ENCODE data around the gene KICS2.

The KICS2 gene

DNA sequence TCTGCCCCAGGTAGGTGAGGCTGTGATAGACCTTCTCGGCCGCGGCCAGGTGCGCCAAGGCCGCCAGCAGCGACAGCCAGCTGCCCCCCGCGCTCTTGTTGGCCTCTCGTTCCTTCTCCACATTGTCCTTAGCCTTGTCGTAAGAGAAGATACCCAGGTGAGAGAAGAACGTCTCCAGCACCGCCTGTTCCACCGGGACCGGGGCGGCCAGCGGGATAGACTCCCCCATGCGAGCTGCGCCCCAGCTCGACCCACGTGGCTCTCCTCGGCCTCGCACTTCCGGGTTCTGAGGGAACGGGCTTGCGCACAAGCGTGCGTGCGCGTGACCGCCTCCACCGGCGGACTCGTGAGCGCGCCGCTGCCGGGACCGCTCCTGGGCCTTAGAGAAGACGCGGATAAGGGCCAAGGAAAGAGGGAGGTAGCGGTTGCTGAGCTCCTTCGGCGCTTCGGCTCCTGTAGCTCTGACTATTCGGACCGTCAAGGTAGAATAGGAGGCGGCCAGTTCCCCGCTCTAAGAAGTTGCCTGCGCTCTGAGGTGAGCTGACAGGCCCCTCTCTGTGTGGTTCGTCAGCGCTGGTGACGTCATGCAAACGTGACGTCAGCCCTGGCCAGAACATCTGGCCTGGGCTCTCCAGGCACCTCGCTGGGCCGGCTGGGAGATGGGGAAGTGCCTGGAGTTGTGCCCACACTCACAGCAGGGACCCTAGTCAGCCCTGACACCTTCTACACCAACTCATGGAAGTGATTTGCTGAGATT, at the start of gene KICS2:
Gene KICS2, minus strand, starts transcription at position 288 of the 757 bp plus-strand sequence. Its CDS starts 59 bp downstream, at position 229.
- peak within 1 kb of the TSS; percentile 98 for H3K27ac Mint-ChIP-seq
- peak within 1 kb of the TSS; percentile 95 for H3K4me3 Mint-ChIP-seq
- peaks cover 24% of the 10 kb centered on the region for H3K4me1 Mint-ChIP-seq
- H3K9me3 Mint-ChIP-seq: no peaks in the 10 kb centered on the region
- ATAC-seq (peak; percentile 98), DNase-seq (ENCODE audit: low spot score in 2 of 2) (peak; percentile 85 to 93)
- peaks cover 14% of the 10 kb centered on the region for H3K36me3 Mint-ChIP-seq

DNA sequence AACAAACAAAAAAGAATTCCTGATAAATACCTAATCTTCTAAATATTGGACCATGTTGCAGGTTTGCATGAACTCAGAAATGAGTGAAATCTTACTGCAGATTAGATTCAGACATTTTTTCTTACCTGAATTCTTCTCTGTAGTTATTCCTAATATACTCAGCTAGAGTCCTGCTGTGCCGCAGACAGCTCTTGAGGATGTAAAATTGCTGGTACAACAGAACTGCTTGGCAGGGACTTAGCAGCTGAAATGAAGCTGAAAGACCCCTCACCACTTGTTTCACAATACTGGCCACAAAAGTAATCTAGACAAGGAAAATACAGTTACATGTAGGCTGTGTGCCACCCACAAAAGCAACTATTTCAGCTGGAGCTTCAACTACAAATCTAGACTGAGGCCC, 48.3 kb upstream of the KICS2 start:
- H3K27ac Mint-ChIP-seq: no peak overlapping the region
- no peaks in the 10 kb centered on the region for H3K36me3 Mint-ChIP-seq
- ATAC-seq: no peak
- no peaks in the 10 kb centered on the region for H3K9me3 Mint-ChIP-seq
- no peak for DNase-seq (ENCODE audit: low spot score in 2 of 2)
- no peak overlapping the region for H3K4me3 Mint-ChIP-seq
- H3K4me1 Mint-ChIP-seq: no peaks in the 10 kb centered on the region

DNA sequence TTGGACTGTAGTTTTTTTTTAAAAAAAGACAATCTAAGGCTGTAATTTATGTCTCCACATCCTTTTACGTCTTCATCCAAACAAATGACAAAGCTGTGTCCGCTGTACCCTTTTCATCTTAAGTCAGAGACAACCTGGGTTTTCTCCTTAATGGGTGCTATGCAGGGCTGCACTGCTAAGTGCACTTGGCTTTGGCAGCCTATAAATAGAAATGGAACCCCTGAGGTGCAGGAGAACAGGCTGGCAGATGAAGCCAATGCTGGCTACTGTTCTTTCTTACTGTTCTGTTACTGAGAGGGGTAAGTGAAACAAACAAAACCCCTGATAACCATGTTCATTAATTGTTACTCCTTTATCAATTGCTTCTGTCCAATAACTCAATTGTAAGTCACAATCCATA, 47.1 kb upstream of the KICS2 start:
- Mint-ChIP-seq H3K36me3 (no peaks in the 10 kb centered on the region), H3K4me3 (no peak overlapping the region), H3K27ac (no peak overlapping the region), H3K9me3 (no peaks in the 10 kb centered on the region), H3K4me1 (no peaks in the 10 kb centered on the region)
- ATAC-seq: no peak
- DNase-seq (ENCODE audit: low spot score in 2 of 2): no peak

DNA sequence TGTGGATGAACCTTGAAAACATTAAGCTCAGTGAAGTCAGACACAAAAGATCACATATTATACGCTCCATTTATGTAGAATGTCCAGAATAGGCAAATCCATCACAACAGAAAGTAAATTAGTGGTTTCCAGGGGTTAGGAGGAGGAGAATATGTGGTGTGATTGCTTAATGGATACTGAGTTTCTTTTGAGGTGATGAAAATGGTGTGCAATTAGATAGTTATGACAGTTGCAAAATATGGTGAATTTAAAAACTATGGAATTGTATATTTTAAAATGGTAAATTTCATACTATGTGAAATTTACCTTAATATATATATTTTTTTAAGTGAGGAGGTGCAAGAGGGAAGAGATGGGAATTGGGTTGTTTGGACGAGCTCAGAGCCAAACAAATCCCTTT, 46.3 kb upstream of the KICS2 start:
- H3K9me3 Mint-ChIP-seq: no peaks in the 10 kb centered on the region
- H3K36me3 Mint-ChIP-seq: no peaks in the 10 kb centered on the region
- no peak overlapping the region for H3K4me3 Mint-ChIP-seq
- ATAC-seq: no peak
- DNase-seq (ENCODE audit: low spot score in 2 of 2): no peak
- no peaks in the 10 kb centered on the region for H3K4me1 Mint-ChIP-seq
- H3K27ac Mint-ChIP-seq: no peak overlapping the region

DNA sequence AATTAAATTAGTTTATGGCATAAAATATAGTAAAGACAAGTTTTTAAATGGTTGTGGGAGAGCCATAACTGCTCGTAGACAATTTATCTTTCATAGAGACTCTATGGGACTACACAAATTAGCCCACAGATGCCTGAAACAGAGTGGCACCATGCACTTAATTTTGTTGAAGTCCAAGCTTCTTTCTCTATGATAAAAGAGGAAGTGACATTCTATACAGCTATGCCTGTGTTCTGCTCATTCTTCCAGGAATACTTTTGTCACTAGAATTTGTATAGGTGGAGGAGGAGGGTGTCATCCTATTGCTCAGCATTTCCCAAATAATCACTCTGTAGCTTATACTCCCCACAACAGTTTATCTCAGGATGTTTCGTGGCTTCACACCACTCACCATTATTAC, 43.7 kb upstream of the KICS2 start:
- H3K4me3 Mint-ChIP-seq: no peak overlapping the region
- ATAC-seq: peak; percentile 48
- no peaks in the 10 kb centered on the region for H3K36me3 Mint-ChIP-seq
- DNase-seq (ENCODE audit: low spot score in 2 of 2): no peak
- no peak overlapping the region for H3K27ac Mint-ChIP-seq
- no peaks in the 10 kb centered on the region for H3K4me1 Mint-ChIP-seq
- no peaks in the 10 kb centered on the region for H3K9me3 Mint-ChIP-seq

DNA sequence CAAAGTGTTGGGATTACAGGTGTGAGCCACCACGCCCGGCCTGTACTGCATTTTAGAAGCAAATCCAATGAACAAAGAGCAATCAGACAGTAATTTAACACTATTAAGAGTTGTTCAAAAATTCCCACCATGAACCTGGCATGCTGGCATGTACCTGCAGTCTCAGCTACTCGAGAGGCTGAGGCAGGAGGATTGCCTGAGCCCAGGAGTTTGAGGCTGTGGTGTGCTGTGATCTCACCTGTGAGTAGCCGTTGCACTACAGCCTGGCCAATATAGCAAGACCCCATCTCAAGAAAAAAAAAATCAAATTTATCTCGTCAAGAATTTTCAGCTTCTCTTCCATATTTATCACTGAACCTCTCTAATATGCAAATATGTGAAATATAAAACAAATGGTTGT, 39.7 kb upstream of the KICS2 start:
- Mint-ChIP-seq H3K4me3 (no peak overlapping the region), H3K36me3 (no peaks in the 10 kb centered on the region), H3K27ac (no peak overlapping the region), H3K4me1 (no peaks in the 10 kb centered on the region), H3K9me3 (no peaks in the 10 kb centered on the region)
- no peak for DNase-seq (ENCODE audit: low spot score in 2 of 2)
- no peak for ATAC-seq

DNA sequence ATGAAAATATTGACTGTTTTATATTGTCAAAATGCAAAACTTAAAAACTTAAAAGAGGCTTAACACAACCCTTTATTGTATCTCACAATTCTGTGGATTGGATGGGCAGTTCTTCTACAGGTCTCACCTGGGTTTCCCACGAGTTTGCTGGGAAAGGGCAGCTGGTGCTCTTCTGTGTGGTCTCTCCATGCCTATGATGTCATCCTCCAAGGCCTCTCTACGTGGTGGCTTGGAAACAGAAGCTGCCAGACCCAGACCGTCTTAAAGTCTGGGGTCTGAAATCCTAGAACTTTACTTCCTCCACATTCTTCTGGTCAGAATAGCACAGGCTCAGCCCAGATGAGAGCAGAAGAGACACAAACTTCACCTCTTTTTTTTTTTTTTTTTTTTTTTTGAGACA, 36.5 kb upstream of the KICS2 start:
- H3K27ac Mint-ChIP-seq: no peak overlapping the region
- no peak overlapping the region for H3K4me3 Mint-ChIP-seq
- H3K36me3 Mint-ChIP-seq: no peaks in the 10 kb centered on the region
- no peaks in the 10 kb centered on the region for H3K9me3 Mint-ChIP-seq
- DNase-seq (ENCODE audit: low spot score in 2 of 2): no peak
- no peaks in the 10 kb centered on the region for H3K4me1 Mint-ChIP-seq
- no peak for ATAC-seq

DNA sequence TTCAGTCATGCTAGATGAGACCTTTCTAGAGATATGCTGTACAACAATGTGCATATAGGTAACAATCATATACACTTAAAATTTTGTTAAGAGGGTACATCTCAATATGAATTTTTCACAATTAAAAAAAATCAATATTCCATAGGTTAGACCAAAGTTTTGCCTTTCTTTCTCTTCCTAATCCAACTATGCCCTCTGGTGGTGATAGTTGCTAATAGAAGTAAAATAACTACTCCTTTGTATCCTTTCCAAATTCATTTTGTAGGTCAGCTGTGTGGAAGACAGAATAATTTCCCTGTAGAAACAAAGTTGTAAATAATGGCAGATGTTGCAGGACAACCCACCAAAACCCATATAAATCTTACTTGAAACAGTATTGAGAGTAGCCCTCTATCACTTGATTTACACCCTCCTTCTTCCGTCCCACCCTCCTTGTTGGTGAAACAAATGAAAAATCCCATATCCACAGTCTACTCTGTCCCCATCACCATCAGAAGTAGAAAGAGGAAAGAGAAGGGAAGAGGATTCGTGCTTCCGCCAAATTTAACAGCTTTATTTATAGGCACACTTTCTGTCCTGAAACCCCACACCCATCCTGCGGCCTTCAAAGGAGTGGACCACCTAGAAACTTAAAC, 34.2 kb upstream of the KICS2 start:
- ATAC-seq (no peak), DNase-seq (ENCODE audit: low spot score in 2 of 2) (no peak)
- Mint-ChIP-seq H3K36me3 (no peaks in the 10 kb centered on the region), H3K27ac (peak overlapping the region; percentile 23), H3K9me3 (no peaks in the 10 kb centered on the region), H3K4me3 (no peak overlapping the region), H3K4me1 (no peaks in the 10 kb centered on the region)

DNA sequence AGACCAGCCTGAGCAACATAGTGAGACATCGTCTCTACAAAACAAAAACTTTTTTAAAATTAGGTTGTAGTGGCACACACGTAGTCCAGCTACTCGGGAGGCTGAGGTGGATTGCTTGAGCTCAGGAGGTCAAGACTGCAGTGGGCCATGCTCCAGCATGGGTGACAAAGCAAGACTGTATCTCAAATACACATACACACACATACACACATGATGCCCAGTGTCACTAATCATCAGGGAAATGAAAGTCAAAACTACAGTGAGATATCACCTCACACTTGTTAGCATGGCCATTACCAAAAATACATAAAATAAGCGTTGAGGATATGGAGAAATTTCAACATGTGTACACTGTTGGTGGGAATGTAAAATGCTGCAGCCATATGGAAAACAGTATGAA, 33.2 kb upstream of the KICS2 start:
- DNase-seq (ENCODE audit: low spot score in 2 of 2) (no peak), ATAC-seq (no peak)
- Mint-ChIP-seq H3K36me3 (no peaks in the 10 kb centered on the region), H3K9me3 (no peaks in the 10 kb centered on the region), H3K27ac (no peak overlapping the region), H3K4me3 (no peak overlapping the region), H3K4me1 (no peaks in the 10 kb centered on the region)

DNA sequence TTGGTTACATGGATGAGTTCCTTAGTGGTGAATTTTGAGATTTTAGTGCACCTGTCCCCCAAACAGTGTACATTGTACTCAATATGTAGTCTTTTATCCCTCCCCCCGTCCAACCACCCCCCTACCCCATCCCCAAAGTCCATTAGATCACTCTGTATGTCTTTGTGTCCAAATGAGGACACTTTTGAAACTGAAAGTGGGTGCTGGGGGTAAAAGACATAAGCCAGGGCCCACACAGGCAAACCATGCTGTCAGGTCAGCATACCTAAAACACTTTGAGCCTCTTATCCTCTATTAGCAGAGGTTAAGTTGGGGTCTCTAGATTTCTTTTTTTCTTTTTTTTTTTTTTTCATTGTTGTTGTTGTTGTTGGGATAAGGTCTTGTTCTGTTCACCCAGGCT, 31.3 kb upstream of the KICS2 start:
- Mint-ChIP-seq H3K36me3 (no peaks in the 10 kb centered on the region), H3K4me3 (no peak overlapping the region), H3K9me3 (no peaks in the 10 kb centered on the region), H3K4me1 (no peaks in the 10 kb centered on the region), H3K27ac (no peak overlapping the region)
- ATAC-seq: no peak
- no peak for DNase-seq (ENCODE audit: low spot score in 2 of 2)

DNA sequence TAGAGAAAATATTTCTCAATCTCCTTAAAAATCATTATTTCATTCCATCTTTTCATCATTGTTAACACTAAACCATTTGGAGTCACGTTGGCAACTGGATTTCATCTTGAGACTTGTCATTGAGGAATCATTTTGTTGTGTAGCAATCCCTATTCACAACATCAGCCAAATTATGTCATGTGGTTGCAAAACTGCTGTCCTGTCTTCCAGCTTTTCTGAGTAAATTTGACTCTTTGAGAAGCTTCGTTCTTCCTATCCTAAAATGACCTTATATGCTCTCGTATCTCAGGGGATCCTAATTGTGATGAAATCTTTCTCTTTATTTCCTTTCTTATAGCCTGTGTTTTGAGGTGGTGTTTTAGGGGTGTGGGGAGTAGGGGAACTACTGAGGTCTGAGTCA, 30.6 kb upstream of the KICS2 start:
- H3K4me1 Mint-ChIP-seq: no peaks in the 10 kb centered on the region
- no peak for DNase-seq (ENCODE audit: low spot score in 2 of 2)
- H3K27ac Mint-ChIP-seq: no peak overlapping the region
- no peak for ATAC-seq
- H3K9me3 Mint-ChIP-seq: no peaks in the 10 kb centered on the region
- no peak overlapping the region for H3K4me3 Mint-ChIP-seq
- H3K36me3 Mint-ChIP-seq: no peaks in the 10 kb centered on the region

DNA sequence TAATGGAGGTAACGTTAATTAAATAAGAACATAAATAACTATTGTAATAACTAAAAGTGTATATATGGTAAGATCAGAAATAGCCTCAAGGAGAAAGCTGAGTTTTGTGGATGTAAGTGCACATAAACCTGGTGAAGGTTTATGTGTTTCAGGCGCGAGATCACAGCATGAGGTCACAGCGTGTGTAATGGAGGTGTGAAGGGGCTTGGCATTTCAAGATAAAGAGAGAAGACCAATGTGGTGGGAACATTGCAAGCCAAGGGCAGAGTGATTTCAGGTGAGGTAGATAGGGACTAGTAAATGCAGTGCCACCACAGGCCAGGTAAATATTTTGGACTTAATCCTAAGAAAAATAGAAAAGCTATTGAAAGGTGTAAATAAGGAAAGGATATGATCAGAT, 21.7 kb upstream of the KICS2 start:
- Mint-ChIP-seq H3K27ac (no peak overlapping the region), H3K9me3 (no peaks in the 10 kb centered on the region), H3K4me1 (no peaks in the 10 kb centered on the region), H3K36me3 (no peaks in the 10 kb centered on the region), H3K4me3 (no peak overlapping the region)
- no peak for DNase-seq (ENCODE audit: low spot score in 2 of 2)
- no peak for ATAC-seq

DNA sequence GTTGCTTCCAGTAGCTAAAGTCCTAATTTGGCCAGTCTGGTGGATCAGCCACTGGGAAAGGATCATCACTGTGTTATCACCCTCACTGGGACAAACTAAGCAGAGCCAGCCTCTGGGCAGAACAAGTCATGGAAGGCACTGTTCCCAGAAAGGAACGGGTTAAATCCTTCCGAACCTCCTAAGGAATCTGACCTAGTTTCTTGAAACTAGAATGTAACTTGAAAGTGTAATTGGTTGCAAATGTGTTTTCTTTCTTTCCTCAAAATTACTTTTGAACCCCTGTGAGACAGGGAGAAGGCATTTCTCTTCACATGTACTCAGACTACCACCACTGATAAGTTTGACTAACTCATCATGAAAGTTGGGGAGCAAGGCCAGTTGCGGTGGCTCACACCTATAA, 18.7 kb upstream of the KICS2 start:
- no peaks in the 10 kb centered on the region for H3K4me1 Mint-ChIP-seq
- no peak for DNase-seq (ENCODE audit: low spot score in 2 of 2)
- ATAC-seq: no peak
- no peaks in the 10 kb centered on the region for H3K9me3 Mint-ChIP-seq
- H3K36me3 Mint-ChIP-seq: no peaks in the 10 kb centered on the region
- no peak overlapping the region for H3K27ac Mint-ChIP-seq
- no peak overlapping the region for H3K4me3 Mint-ChIP-seq

DNA sequence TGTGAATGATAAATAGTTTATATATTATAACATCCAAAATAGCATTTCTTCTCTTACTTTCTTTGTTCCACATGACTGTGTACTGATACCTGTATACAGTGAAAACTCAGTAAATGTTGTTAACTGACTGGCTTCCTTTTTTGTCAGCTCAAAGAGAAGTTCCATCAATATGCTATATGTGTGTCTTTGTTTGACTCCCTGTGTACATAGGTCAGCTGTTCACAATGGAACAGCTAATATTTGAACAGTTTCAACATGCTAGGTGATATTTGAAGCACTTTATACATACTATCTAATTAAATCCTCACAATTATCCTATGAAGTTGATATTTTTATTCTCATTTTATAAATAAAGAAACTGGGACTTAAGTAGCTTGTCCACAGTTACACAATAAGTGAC, 15.3 kb upstream of the KICS2 start:
- Mint-ChIP-seq H3K4me1 (no peaks in the 10 kb centered on the region), H3K9me3 (no peaks in the 10 kb centered on the region), H3K27ac (no peak overlapping the region), H3K36me3 (no peaks in the 10 kb centered on the region), H3K4me3 (no peak overlapping the region)
- no peak for ATAC-seq
- no peak for DNase-seq (ENCODE audit: low spot score in 2 of 2)

DNA sequence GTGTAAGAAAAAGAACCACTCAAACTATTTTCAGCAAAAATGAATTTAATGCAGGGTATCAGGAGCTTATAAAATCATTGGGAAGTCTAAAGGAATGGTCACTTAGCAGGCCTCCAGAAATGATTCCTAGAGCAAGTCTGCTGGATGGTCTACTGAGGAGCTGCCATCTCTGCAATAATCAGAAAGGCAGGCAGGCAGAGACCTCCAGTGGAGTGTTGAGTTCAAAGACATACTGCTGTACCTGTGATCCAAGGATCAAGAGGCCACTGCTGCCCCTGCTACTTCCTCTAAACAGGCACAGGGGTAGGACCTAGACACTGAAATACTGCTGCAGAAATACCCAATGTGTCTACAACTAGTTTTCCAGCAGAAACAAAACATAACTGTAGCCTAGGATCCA, 14.5 kb upstream of the KICS2 start:
- DNase-seq (ENCODE audit: low spot score in 2 of 2): no peak
- Mint-ChIP-seq H3K27ac (no peak overlapping the region), H3K4me1 (no peaks in the 10 kb centered on the region), H3K36me3 (no peaks in the 10 kb centered on the region), H3K9me3 (no peaks in the 10 kb centered on the region), H3K4me3 (no peak overlapping the region)
- no peak for ATAC-seq

DNA sequence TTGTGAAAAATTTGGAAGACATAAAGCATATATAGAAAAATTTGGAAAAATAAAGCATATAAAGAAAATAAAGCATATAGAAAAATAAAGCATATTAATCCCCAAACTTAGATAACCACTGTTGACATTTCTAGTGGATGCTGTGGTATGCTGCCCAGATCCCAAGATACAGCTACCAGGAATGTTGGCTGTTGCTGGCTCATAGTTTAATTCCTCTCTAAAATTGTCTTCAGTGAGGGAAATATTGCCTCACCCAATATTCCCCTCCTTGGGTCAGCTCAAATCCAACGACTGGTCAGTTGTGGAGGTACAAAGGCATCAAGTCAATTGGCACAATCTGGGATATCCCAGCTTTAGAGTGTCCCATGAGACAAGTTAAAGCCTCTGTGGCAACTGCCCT, 10.1 kb upstream of the KICS2 start:
- Mint-ChIP-seq H3K4me1 (no peaks in the 10 kb centered on the region), H3K4me3 (no peak overlapping the region), H3K36me3 (no peaks in the 10 kb centered on the region), H3K27ac (no peak overlapping the region), H3K9me3 (no peaks in the 10 kb centered on the region)
- DNase-seq (ENCODE audit: low spot score in 2 of 2): no peak
- ATAC-seq: no peak

Data from stimulated activated effector memory CD8-positive, alpha-beta T cell treated with anti-CD3 and anti-CD28 coated beads, Interleukin-12 subunit alpha, Interleukin-12 subunit beta, amount 100 ng/mL, for 72 hours (primary cell).